GM12865 (cell line): Measurements from ENCODE around the gene PLPP7.

ENCODE experiments used
- DNase-seq: peaks from one replicate; pipeline ENCODE4 v3.0.0; 2010; ENCODE audit warnings: low read depth
- H3K4me3 ChIP-seq: 2 replicates; pipeline ENCODE4 v1.5.1; 2011; ENCODE audit warnings: mild to moderate bottlenecking, low read depth, low read length, control low read depth
- CTCF ChIP-seq: IDR thresholded peaks from 2 replicates; pipeline ENCODE4 v1.5.1; 2011; ENCODE audit warnings: low read length, control low read depth, low read depth, inconsistent platforms; ENCODE audit not compliant: insufficient read depth; ENCODE audit errors: missing control alignments

The PLPP7 gene

DNA sequence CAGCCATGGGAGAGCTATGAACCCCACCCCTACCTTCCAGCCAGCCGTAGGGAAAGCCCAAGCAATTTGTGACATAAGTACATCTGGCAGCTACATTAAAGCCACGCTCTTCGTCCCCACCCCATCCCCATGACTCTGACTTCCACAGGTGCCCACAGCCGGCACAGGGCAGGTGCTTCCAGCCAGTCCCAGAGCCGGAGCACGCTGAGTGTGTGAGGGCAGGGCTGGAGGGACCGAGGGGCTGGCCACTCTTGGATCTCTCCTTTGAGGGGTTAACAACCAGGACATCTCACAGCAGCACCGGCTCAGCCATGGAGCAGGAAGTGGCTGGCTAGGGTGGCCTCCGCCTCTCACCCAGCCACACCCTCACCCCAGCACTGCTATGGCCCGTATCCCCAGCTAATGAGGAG is 10.8 kb upstream of the PLPP7 start:
- no peak for DNase-seq
- no peak for TF ChIP-seq CTCF
- no peak overlapping the region for H3K4me3 ChIP-seq

GRCh38 chr9:131279196-131279862 is 10.2 kb upstream of the PLPP7 start:
- DNase-seq, result no peak
- no peak overlapping the region for H3K4me3 ChIP-seq
- TF ChIP-seq CTCF, result no peak

DNA sequence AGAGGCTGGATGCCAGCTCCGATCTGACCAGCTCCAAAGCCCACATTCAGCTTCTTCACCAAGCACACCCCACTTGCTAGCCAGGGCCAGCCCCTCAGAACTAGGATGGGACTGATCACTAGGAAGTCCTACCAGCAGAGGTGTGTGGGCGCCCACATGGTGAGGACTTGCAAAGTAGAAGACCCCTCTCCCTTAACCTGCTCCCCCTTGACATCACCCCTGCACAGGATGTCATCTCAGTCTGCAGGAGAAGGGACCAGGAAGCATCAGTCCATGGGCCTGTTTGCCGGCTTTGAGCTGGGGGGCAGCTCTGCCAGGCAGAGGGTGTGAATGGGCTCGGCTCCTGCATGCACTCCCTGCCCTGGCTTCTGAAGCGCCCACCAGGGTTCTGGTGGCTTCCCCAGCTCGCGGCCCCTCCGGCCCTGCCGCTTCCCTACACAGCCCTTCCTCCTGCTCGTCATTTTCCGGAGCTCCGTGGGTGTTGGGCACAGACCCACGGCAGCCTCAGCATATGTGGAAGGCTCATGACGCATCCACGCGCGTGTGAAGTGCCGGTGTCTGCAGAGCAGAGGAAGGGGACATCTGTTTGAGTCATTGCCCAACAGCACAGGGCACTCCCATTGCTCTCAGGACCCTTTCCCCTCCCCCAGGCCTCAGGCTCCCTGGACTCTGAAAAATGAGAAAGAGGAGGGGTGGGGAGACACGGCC is 9.5 kb upstream of the PLPP7 start:
- TF ChIP-seq CTCF, result no peak
- H3K4me3 ChIP-seq, result no peak overlapping the region
- DNase-seq, result no peak

- no peak overlapping the region for H3K4me3 ChIP-seq
- no peak for DNase-seq
- no peak for TF ChIP-seq CTCF
These were observed 8.9 kb upstream of the PLPP7 start for GRCh38 chr9:131280660-131281059.

DNA sequence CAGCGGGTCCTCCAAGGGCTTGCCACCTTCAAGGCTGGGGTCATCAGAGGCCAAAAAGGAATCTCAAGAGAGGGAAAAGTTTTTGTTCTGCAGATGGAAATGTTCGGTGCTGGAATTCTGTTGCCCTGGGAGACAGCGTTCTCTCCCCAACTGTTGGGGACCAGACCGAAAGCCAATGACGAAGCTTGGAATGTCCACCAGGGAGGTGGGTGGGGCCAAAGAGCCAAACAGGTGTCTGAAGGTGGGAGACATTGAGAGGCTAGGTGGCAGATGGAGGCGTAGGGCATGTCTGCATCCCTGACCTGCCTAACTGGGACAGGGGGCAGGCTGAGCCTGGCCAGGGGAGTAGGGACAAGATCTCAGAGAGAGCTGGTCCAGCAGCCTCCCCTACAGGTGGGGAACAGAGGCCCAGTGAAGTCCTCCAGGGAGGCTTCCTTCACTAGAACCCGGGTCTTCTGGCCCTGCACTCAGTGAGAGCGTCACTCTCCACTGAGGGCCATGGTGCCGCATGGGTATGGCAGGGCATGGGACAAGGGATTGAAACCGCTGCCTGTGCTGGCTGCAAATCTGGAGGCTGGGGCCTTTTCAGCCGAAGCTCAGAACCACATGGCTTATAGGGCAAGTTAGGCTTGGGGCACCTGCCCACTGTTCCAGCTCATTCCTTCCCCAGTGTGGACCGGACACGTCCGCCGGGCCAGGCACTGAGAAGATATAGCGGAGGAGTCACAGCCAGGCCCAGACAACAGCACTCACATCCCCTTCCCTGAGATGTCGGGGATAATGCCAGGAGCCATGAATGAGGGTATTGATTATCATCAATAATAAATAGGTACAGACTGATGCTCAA is 8.2 kb upstream of the PLPP7 start:
- TF ChIP-seq CTCF, result no peak
- no peak for DNase-seq
- no peak overlapping the region for H3K4me3 ChIP-seq

DNA sequence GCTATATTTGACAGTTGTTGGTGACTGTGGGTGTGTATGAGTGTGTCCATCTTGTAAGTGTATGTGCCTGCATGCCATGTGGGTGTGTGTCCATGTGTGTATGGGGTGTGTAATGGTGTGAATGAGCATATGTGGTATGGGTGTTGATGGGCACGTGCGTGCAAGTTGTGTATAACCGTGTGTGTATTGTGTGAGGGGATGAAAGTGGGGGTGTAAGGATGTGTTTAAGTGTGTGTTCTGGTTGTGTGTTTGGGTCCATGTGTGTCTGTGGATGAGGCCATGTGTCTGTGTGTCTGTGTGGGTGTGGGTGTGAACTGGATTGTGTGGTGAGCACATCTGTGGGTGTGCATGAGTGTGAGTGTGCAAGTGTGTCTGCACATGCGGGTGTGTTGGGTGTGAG is 7.3 kb upstream of the PLPP7 start:
- DNase-seq, result no peak
- TF ChIP-seq CTCF, result no peak
- no peak overlapping the region for H3K4me3 ChIP-seq
